ENCODE data around the gene FXR1.

Gene FXR1

GRCh38 chr3:181017690-181018089 lies 105.2 kb downstream of the FXR1 start:
- no peak overlapping the region for H3K4me3 Mint-ChIP-seq
- no peaks in the 10 kb centered on the region for H3K36me3 Mint-ChIP-seq
- no peak for ATAC-seq
- H3K4me1 Mint-ChIP-seq = no peaks in the 10 kb centered on the region
- no peak overlapping the region for H3K27ac Mint-ChIP-seq
- peaks cover 39% of the 10 kb centered on the region for H3K27me3 Mint-ChIP-seq
- peaks cover under 1% of the 10 kb centered on the region for H3K9me3 Mint-ChIP-seq

GRCh38 chr3:181025204-181025603 lies 112.7 kb downstream of the FXR1 start:
- Mint-ChIP-seq H3K9me3 (peaks cover 6% of the 10 kb centered on the region), H3K27me3 (no peaks in the 10 kb centered on the region), H3K4me3 (no peak overlapping the region), H3K4me1 (no peaks in the 10 kb centered on the region), H3K27ac (no peak overlapping the region), H3K36me3 (peaks cover 5% of the 10 kb centered on the region)
- ATAC-seq = no peak

GRCh38 chr3:181030948-181031347 lies 118.5 kb downstream of the FXR1 start:
- H3K4me1 Mint-ChIP-seq = no peaks in the 10 kb centered on the region
- no peak for ATAC-seq
- peaks cover 5% of the 10 kb centered on the region for H3K36me3 Mint-ChIP-seq
- H3K27me3 Mint-ChIP-seq = no peaks in the 10 kb centered on the region
- H3K4me3 Mint-ChIP-seq = no peak overlapping the region
- H3K9me3 Mint-ChIP-seq = peaks cover 2% of the 10 kb centered on the region
- no peak overlapping the region for H3K27ac Mint-ChIP-seq
